ENCODE results near the gene BUD23. TPM values are rescaled to one million over a fixed set of nuclear protein-coding genes. Genes with fewer than 3 reads are reported as not detected.

The BUD23 gene
- total and polyA plus RNA-seq, 7 donors, result 50.4 to 155 (median 96.2) TPM

DNA sequence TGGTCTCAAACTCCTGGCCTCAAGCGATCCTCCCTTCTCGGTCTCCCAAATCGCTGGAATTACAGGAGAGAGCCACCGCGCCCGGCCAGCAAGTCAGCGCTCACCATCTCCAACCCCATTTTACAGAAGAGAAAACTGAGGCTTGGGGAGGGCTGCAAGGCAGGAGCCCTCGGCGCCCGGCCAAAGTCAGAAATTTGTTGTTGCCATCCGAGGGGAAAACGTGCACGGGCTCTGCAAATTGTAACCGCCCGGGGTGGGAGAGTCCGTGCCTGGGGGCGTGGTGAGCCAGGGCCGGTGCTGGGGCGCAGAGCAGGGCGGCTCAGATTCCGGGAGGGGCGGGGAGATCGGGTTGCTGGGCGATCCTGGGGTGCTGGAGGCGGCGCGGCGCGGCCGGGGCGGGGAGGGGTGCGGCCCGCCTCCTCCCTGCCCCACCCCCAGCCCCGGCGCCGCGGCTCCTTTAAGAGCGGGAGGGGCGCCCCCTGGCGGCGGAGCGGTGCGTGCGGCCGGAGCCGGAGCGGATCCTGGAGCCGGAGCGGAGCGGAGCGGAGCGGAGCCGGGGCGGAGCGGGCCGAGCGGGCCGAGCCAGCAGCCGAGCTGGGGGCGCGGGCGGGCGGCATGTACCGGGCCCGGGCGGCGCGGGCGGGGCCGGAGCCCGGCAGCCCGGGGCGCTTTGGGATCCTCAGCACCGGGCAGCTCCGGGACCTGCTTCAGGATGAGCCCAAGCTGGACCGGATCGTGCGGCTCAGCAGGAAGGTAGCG is 15.9 kb upstream of the BUD23 start, which contains the start of gene VPS37D:
Gene VPS37D, plus strand, starts transcription at position 488 of the 759 bp plus-strand sequence. Its CDS starts 128 bp downstream, at position 616.
- H3K27me3 ChIP-seq (ENCODE audit: insufficient read depth in 3 of 3, low read length in 2 of 3), result no peaks in the 10 kb centered on the region
- no peak within 1 kb of the TSS for H3K27ac ChIP-seq
- H3K36me3 ChIP-seq (ENCODE audit: insufficient read depth in 1 of 2, low read depth in 1 of 2), result no peaks in the 10 kb centered on the region
- TF ChIP-seq, protein P1, sequence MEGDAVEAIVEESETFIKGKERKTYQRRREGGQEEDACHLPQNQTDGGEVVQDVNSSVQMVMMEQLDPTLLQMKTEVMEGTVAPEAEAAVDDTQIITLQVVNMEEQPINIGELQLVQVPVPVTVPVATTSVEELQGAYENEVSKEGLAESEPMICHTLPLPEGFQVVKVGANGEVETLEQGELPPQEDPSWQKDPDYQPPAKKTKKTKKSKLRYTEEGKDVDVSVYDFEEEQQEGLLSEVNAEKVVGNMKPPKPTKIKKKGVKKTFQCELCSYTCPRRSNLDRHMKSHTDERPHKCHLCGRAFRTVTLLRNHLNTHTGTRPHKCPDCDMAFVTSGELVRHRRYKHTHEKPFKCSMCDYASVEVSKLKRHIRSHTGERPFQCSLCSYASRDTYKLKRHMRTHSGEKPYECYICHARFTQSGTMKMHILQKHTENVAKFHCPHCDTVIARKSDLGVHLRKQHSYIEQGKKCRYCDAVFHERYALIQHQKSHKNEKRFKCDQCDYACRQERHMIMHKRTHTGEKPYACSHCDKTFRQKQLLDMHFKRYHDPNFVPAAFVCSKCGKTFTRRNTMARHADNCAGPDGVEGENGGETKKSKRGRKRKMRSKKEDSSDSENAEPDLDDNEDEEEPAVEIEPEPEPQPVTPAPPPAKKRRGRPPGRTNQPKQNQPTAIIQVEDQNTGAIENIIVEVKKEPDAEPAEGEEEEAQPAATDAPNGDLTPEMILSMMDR (IDR thresholded peaks at IDR 0.05), result peak; percentile 87
- no peaks in the 10 kb centered on the region for H3K4me1 ChIP-seq
- DNase-seq, result peak; percentile 91 to 94
- no peaks in the 10 kb centered on the region for H3K9me3 ChIP-seq
- intact Hi-C loops (cut with DNase I), result loop anchor here (2.0 to 5.0 kb wide), 3 partner anchors 53 to 61 kb away; no protein-coding TSS in a partner anchor
- peak; percentile 95 to 99 (median 96) for ATAC-seq
- WGBS, 3 donors, result 2 to 5% (median 3%) methylated on average over 37 to 79 of the region's 79 CpGs
- peak within 1 kb of the TSS; percentile 68 for H3K4me3 ChIP-seq

DNA sequence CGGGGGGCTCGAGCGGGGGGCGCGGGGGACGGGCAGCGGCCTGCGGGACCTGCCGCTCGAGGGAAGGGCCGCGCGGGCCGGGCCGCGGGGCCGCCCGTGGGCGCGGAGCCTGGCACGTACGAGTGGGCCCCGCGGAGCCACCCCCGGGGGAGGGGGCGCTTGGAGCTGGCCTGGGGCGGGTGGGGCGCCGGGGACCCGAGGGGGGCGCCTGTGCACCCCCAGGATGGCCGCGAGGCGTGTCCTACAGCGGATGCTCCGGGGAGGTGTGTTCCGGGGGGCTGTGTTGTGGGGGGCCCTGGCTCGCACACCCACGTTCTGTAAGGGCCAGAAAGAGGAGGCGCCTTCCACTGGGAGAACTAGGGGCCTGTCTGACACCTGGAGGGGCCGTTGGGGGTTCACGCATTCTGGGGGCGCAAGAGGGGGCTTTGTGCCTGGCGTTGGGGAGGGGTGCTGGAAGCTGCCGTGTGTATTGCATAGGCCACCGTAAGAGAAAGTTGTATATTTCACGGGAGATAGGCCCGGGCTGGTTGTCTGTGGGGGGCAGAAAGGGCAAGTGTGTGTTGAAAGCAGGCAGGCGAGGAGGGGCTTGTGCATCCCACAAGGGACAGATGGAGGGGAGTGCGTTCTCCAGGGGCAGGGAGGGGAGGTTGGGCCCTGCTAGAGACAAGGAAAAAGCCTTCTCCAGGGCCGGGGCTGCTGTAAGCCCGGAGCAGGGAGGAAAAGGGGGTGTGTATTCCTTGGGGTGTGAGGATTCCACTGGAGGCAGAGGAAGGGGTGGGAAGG is 15.1 kb upstream of the BUD23 start:
- no peaks in the 10 kb centered on the region for H3K36me3 ChIP-seq (ENCODE audit: insufficient read depth in 1 of 2, low read depth in 1 of 2)
- no peaks in the 10 kb centered on the region for H3K9me3 ChIP-seq
- H3K4me1 ChIP-seq, result no peaks in the 10 kb centered on the region
- TF ChIP-seq, protein P1 (IDR thresholded peaks at IDR 0.05), result no peak
- WGBS, 3 donors, result 2 to 6% (median 4%) methylated on average over 29 to 52 of the region's 52 CpGs
- intact Hi-C loops (cut with DNase I), result loop anchor here in 1 of 2 donors (5.0 kb wide), 1 partner anchor 61 kb away; no protein-coding TSS in a partner anchor
- H3K4me3 ChIP-seq, result peak overlapping the region; percentile 68
- H3K27me3 ChIP-seq (ENCODE audit: insufficient read depth in 3 of 3, low read length in 2 of 3), result no peaks in the 10 kb centered on the region
- ATAC-seq (no peak), DNase-seq (peak; percentile 27 to 40)
- H3K27ac ChIP-seq, result no peak overlapping the region

DNA sequence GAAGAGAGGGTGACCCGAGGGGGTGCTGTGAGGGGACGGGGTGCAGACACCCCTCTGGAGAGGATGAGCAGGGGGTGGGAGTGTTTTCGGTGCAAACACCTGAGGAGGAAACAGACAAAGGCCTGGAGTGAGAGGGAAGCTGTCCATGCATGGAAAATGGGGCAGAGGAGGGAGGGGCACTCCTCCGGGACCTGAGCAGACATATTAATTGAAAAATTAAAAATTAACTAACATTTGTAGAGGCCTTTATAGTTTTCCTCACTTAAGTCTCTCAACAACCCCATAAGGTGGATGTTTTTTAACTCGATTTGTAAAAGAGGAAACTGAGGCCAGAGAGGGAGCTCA is 14.5 kb upstream of the BUD23 start:
- intact Hi-C loops (cut with DNase I), result loop anchor here in 1 of 2 donors (5.0 kb wide), 1 partner anchor 62 kb away; no protein-coding TSS in a partner anchor

DNA sequence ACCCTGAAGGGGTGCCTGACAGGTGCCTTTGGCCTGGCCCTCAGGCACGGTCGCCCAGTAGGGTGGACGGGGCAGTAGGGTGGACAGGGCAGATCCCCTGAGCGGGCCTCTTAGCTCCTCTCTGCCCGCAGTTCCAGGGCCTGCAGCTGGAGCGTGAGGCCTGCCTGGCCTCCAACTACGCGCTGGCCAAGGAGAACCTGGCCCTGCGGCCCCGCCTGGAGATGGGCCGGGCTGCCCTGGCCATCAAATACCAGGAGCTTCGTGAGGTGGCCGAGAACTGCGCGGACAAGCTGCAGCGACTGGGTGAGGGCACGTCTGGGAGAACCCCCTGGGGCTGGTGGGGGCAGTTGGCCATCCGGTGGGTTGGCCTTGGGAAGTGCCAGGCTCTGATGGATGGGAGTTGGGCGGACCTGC is 14.1 kb upstream of the BUD23 start:
- Histone ChIP-seq H3K27me3 (ENCODE audit: insufficient read depth in 3 of 3, low read length in 2 of 3) (no peaks in the 10 kb centered on the region), H3K4me3 (no peak overlapping the region), H3K4me1 (no peaks in the 10 kb centered on the region), H3K36me3 (ENCODE audit: insufficient read depth in 1 of 2, low read depth in 1 of 2) (no peaks in the 10 kb centered on the region), H3K27ac (no peak overlapping the region), H3K9me3 (no peaks in the 10 kb centered on the region)
- WGBS, 3 donors, result 78 to 85% (median 84%) methylated on average over 19 of the region's 19 CpGs
- ATAC-seq, result no peak
- TF ChIP-seq, protein P1 (IDR thresholded peaks at IDR 0.05), result no peak
- DNase-seq, result peak in 1 of 2 donors; percentile 54
- intact Hi-C loops (cut with DNase I), result loop anchor here in 1 of 2 donors (5.0 kb wide), 1 partner anchor 62 kb away; no protein-coding TSS in a partner anchor

More for the DNA sequence above, 14.5 kb upstream of the BUD23 start:
- no peak for ATAC-seq
- 44 to 50% (median 47%) methylated on average over 5 of the region's 5 CpGs for WGBS, 3 donors
- Histone ChIP-seq H3K4me1 (no peaks in the 10 kb centered on the region), H3K36me3 (ENCODE audit: insufficient read depth in 1 of 2, low read depth in 1 of 2) (no peaks in the 10 kb centered on the region), H3K9me3 (no peaks in the 10 kb centered on the region), H3K4me3 (peak overlapping the region; percentile 68), H3K27me3 (ENCODE audit: insufficient read depth in 3 of 3, low read length in 2 of 3) (no peaks in the 10 kb centered on the region), H3K27ac (no peak overlapping the region)
- DNase-seq, result no peak
- TF ChIP-seq, protein P1 (IDR thresholded peaks at IDR 0.05), result no peak
